ENCODE results near the gene WIPF3. TPM values are rescaled to one million over a fixed set of nuclear protein-coding genes. Genes with fewer than 3 reads are reported as not detected.
A peak's percentile ranks its signal among the peaks of the same experiment; 100 is the strongest.

Gene WIPF3
- total RNA-seq, 1 donor from 2014 or later, result 7.3 TPM

- Mint-ChIP-seq H3K4me3 (no peak overlapping the region), H3K36me3 (peaks cover 25% of the 10 kb centered on the region), H3K27me3 (ENCODE audit: low read depth) (no peaks in the 10 kb centered on the region), H3K4me1 (no peaks in the 10 kb centered on the region), H3K9me3 (no peaks in the 10 kb centered on the region), H3K27ac (no peak overlapping the region)
- no peak for TF ChIP-seq CTCF (IDR thresholded peaks at IDR 0.05; ENCODE audit: unreplicated experiment)
- DNase-seq (ENCODE audit: low spot score in 2 of 2, unreplicated experiment in 2 of 2), result no peak
Measured at GRCh38 chr7:29929018-29929807, 122.9 kb downstream of the WIPF3 start.

- H3K4me1 Mint-ChIP-seq, result no peaks in the 10 kb centered on the region
- H3K27me3 Mint-ChIP-seq (ENCODE audit: low read depth), result no peaks in the 10 kb centered on the region
- peaks cover 65% of the 10 kb centered on the region for H3K36me3 Mint-ChIP-seq
- DNase-seq (ENCODE audit: low spot score in 2 of 2, unreplicated experiment in 2 of 2), result no peak
- H3K27ac Mint-ChIP-seq, result no peak overlapping the region
- TF ChIP-seq CTCF (IDR thresholded peaks at IDR 0.05; ENCODE audit: unreplicated experiment), result no peak
- H3K4me3 Mint-ChIP-seq, result no peak overlapping the region
- no peaks in the 10 kb centered on the region for H3K9me3 Mint-ChIP-seq
Measured at GRCh38 chr7:29935111-29935510, 128.8 kb downstream of the WIPF3 start.

- Mint-ChIP-seq H3K36me3 (peaks cover 65% of the 10 kb centered on the region), H3K27ac (no peak overlapping the region), H3K27me3 (ENCODE audit: low read depth) (no peaks in the 10 kb centered on the region), H3K4me1 (peaks cover 6% of the 10 kb centered on the region), H3K9me3 (no peaks in the 10 kb centered on the region), H3K4me3 (no peak overlapping the region)
- no peak for DNase-seq (ENCODE audit: low spot score in 2 of 2, unreplicated experiment in 2 of 2)
- no peak for TF ChIP-seq CTCF (IDR thresholded peaks at IDR 0.05; ENCODE audit: unreplicated experiment)
Measured at GRCh38 chr7:29937132-29937531, 130.8 kb downstream of the WIPF3 start.

- DNase-seq (ENCODE audit: low spot score in 2 of 2, unreplicated experiment in 2 of 2), result no peak
- H3K27ac Mint-ChIP-seq, result no peak overlapping the region
- no peak overlapping the region for H3K4me3 Mint-ChIP-seq
- H3K4me1 Mint-ChIP-seq, result peaks cover 16% of the 10 kb centered on the region
- no peaks in the 10 kb centered on the region for H3K27me3 Mint-ChIP-seq (ENCODE audit: low read depth)
- TF ChIP-seq CTCF (IDR thresholded peaks at IDR 0.05; ENCODE audit: unreplicated experiment), result no peak
- no peaks in the 10 kb centered on the region for H3K9me3 Mint-ChIP-seq
- peaks cover 63% of the 10 kb centered on the region for H3K36me3 Mint-ChIP-seq
Measured at GRCh38 chr7:29940199-29940598, 133.9 kb downstream of the WIPF3 start.

- no peak overlapping the region for H3K4me3 Mint-ChIP-seq
- H3K27me3 Mint-ChIP-seq (ENCODE audit: low read depth), result no peaks in the 10 kb centered on the region
- TF ChIP-seq CTCF (IDR thresholded peaks at IDR 0.05; ENCODE audit: unreplicated experiment), result no peak
- H3K4me1 Mint-ChIP-seq, result peaks cover 29% of the 10 kb centered on the region
- H3K9me3 Mint-ChIP-seq, result no peaks in the 10 kb centered on the region
- H3K36me3 Mint-ChIP-seq, result peaks cover 62% of the 10 kb centered on the region
- DNase-seq (ENCODE audit: low spot score in 2 of 2, unreplicated experiment in 2 of 2), result no peak
- peak overlapping the region; percentile 14 for H3K27ac Mint-ChIP-seq
Measured at GRCh38 chr7:29945259-29945809, 139.0 kb downstream of the WIPF3 start.

Measured in mesothelial cell of epicardium (in vitro differentiated cells).